SIG-M5 treated with dmso at 0.1 percent for 504 hours (cell line): ENCODE results near the gene KCNT1.

Source experiments
- DNase-seq: peaks from one replicate; lab custom pipeline; 2025; ENCODE audit not compliant: unreplicated experiment; lab: John Stamatoyannopoulos, UW

The KCNT1 gene

DNA sequence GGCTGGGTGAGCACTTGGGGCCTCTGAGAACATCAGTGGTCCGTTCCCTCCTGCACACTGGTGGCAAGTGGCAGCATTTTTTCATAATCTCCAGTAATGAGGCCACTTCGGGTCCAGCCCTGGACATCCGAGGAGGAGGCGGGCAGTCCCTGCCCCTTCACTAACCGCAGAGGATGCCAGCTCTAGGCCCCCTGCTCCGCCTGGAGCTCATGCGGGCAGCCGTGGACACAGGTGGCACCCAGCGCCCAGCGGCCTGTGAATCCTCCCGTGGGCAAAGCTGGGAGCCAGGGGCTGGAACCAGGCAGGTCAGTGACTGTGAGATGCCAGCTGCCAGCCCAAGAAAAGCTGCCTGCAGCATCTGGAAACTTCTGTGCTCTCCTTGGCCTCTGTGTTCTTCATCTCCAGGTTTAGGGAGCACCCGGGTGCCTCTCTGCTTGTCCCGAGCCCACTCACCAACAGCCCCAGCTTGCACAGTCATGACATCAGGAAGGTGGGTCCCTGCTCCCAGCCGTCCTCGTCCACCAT, 92.4 kb downstream of the KCNT1 start:
- DNase-seq = no peak

DNA sequence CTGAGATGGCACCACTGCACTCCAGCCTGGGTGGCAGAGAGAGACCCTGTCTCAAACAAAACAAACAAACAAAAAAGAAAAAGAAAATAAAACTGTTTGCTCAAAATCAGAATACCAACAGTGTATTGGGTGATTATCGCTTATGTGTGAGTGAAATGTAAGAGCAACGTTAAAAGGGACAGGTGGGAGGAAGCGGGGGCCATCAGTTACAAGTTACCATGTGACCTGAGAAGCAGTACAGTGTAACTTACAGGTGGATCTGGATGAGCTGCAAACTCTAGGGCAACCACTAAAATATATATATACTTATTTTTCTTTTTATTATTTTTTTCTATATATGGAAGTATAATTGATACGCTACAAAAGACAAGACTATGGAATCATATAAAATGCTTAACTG, 93.4 kb downstream of the KCNT1 start:
- DNase-seq = no peak

DNA sequence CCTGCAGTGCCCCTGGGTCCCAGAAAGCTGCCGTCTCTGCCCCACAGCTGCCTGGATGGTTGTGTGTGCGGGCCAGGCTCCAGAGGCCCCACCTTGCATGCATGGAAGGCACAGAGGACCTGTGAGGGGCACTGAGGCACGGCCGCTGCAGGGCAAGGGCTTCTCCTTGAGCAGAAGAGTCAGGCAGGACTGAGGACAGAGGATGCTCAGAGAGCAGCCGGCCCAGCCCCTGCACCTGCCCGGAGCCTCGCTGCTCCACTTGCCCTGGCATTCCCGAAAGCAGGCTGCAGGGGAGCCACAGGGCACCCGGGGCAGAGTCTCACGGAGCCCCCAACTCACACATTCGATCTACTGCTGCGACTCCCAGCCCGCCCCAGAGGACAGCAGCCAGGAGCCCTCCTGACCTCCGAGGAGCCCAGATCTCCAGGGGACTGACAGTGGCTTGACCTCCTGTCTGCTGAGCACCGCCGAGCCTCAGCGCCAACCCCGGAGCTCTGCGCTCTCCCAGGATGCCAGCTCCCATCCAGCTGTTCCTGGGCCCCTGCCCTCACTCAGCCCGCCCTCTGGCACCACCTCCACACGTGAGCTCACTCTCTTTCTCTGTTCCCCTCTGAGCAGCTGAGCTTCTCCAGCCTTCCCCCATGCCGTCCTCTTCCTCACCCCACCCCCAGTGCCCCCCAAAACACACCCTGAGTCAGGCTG, 95.0 kb downstream of the KCNT1 start:
- DNase-seq = no peak

- no peak for DNase-seq
These were observed 95.7 kb downstream of the KCNT1 start for GRCh38 chr9:135797507-135798262.

GRCh38 chr9:135798263-135798585, 96.2 kb downstream of the KCNT1 start:
- DNase-seq = no peak

GRCh38 chr9:135799261-135799660, 97.3 kb downstream of the KCNT1 start:
- no peak for DNase-seq

- no peak for DNase-seq
These were observed 99.1 kb downstream of the KCNT1 start for GRCh38 chr9:135801070-135801469.

DNA sequence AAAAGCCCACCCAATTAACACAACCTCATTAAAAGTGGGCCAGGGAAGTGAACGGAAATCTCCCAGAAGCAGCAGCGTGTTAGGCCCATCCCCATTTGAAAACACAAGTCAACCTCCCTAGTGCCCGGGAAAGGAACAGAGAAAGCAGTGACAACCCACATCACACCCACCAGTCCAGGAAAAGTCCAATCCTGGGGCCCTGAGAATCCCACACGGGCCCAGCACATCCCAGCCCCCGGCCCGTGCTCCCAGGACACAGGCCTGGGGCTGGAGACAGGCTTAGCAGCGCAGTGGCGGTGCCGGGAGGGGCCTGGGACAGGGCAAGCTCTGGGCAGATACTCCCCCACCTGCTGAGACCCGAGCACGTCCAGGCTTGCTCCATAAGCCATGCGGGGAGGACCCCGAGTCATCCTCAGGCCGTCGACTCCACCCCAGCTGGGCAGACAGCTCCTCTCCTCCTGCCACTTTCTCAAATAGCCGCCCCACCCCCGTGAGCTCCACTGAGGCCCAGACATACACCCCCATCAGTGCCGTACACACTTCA, 101.0 kb downstream of the KCNT1 start:
- no peak for DNase-seq

DNA sequence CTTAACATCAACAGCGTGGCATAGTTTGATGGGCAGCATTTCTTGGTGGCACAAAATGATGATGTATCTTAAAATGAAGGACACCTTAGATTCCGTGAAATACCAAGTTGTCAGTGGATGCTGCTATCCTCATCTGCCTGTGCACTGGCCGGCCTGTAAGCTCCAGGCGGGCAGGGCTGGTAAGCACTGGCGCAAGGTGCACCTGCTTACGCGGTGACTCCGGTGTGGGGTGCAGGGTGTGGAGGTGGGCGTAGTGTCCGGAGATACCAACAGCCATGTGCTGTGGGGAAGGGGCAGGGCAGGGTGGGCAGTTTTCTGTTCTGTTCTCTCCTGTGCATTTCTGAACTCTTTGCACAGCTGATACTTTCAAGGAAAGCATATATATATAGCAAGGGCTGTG, 101.5 kb downstream of the KCNT1 start:
- no peak for DNase-seq

- DNase-seq = no peak
These were observed 102.8 kb downstream of the KCNT1 start for GRCh38 chr9:135804581-135805421.

GRCh38 chr9:135805422-135806022, 103.5 kb downstream of the KCNT1 start:
- no peak for DNase-seq

DNA sequence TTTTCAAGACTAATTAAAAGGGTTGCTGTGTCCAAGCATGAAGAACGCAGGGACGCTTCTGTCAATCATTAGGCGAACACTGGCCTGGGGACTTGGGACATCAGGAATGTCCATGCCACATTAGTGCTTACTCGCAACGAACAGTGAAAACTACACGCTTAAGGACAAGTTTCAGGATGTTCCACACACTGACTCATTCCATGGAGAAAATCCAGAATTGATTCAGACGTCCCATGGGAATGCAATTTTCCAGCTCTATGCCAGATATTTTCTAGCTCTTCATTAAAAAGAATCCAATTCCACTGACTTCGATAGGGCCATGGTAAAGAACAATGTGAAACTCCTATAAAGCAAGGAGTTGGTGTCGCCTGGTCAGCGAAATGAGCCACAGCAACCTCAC, 107.2 kb downstream of the KCNT1 start:
- DNase-seq = no peak

DNA sequence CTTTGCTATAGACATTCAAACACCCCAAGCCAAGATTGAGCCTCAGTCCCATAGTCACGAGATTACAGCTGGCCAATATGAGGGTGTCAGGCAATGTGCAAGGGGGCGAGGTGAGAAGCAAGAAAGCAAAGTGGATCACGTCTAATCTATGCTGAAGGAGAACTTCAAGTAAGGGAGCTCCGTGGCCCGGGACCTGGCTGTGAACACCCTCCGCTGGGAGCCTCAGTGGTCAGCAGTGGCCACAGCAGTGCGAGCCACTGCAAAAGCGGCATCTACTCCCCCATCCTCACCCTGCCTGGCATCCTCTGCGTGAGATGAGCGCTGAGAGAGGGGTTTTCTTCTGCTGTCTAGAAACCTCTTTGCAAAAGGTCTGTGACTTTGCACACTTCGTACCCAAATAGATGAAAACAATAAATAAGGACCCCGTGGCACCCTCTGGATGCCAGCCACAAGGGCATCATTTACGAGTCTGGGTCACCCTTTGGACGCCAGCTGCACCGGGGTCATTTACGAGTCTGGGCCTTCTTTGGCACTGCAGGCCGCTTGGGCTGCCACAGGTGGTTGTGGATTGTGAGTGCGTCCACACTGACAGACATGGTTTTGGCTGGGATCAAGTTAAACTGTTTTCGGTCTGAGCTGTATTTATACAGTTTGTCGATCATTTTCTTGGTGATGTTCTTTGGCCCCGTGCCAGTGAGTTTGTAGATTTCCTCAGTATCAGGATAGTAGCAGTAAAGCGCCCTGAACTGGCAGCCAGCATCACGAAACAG, 109.0 kb downstream of the KCNT1 start:
- DNase-seq = no peak

DNA sequence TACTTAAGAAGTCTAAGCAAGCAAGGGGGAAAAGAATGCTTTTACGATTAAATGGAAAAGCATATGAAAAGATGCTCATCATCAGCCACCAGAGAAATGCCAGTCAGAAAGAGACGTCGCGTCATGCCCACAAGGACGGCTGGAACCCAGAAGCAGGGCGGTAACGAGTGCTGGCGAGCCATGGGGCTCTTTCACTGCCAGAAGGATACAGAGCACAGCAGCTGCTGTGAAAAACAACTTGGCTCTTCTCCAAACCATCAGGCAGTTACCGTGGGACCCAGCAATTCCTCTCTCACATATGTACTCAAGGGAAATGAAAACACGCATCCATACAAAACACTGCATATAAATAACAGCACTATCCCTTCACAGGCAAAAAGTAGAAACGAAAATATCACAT, 109.8 kb downstream of the KCNT1 start:
- no peak for DNase-seq

DNA sequence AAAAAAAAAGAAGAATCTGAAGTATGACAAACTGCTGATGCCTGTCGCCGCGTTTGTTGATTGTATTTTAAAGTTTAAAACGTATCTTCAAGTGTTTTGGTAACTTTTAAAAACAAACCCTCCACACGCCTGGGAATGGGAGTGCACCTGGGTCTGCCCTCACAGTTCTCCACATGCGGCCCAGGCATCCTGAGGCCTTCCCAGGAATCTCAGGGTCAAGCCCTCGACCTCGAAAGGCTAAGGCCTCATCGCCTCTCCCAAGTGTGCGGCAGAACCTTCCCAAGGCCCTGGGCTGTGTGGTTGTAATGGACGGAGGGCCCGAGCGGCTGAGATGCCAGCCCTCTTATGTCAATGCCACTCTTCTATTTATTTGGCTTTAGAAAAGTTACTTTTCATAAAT, 111.0 kb downstream of the KCNT1 start:
- DNase-seq = no peak

- DNase-seq = no peak
These were observed 111.8 kb downstream of the KCNT1 start for GRCh38 chr9:135813671-135814290.

GRCh38 chr9:135814421-135815095, 112.6 kb downstream of the KCNT1 start:
- DNase-seq = no peak

GRCh38 chr9:135815413-135815812, 113.4 kb downstream of the KCNT1 start:
- DNase-seq = no peak
